Measurements from ENCODE around the gene TTC23.

The TTC23 gene

GRCh38 chr15:99249270-99249841 is at the start of gene TTC23:
Gene TTC23, minus strand, starts transcription at chr15:99249581. Its CDS starts 20,869 bp downstream, at chr15:99228712.
- in situ Hi-C loops (cut with MboI; ENCODE audit: low sequenced_read_pairs), result no loop called here

GRCh38 chr15:99296386-99296785 is 47.0 kb upstream of the TTC23 start:
- in situ Hi-C loops (cut with MboI; ENCODE audit: low sequenced_read_pairs), result no loop called here

- in situ Hi-C loops (cut with MboI; ENCODE audit: low sequenced_read_pairs), result no loop called here
Measured at GRCh38 chr15:99295840-99296239, 46.5 kb upstream of the TTC23 start.

GRCh38 chr15:99291643-99292042 is 42.3 kb upstream of the TTC23 start:
- in situ Hi-C loops (cut with MboI; ENCODE audit: low sequenced_read_pairs), result no loop called here

- in situ Hi-C loops (cut with MboI; ENCODE audit: low sequenced_read_pairs), result no loop called here
Measured at GRCh38 chr15:99283717-99284116, 34.3 kb upstream of the TTC23 start.

- in situ Hi-C loops (cut with MboI; ENCODE audit: low sequenced_read_pairs), result no loop called here
Measured at GRCh38 chr15:99282586-99282985, 33.2 kb upstream of the TTC23 start.

GRCh38 chr15:99282121-99282520 is 32.7 kb upstream of the TTC23 start:
- in situ Hi-C loops (cut with MboI; ENCODE audit: low sequenced_read_pairs), result no loop called here

GRCh38 chr15:99279827-99280226 is 30.4 kb upstream of the TTC23 start:
- in situ Hi-C loops (cut with MboI; ENCODE audit: low sequenced_read_pairs), result no loop called here

GRCh38 chr15:99279290-99279689 is 29.9 kb upstream of the TTC23 start:
- in situ Hi-C loops (cut with MboI; ENCODE audit: low sequenced_read_pairs), result no loop called here

GRCh38 chr15:99275525-99276128 is 26.2 kb upstream of the TTC23 start:
- in situ Hi-C loops (cut with MboI; ENCODE audit: low sequenced_read_pairs), result no loop called here

GRCh38 chr15:99275061-99275460 is 25.7 kb upstream of the TTC23 start:
- in situ Hi-C loops (cut with MboI; ENCODE audit: low sequenced_read_pairs), result no loop called here

- in situ Hi-C loops (cut with MboI; ENCODE audit: low sequenced_read_pairs), result no loop called here
Measured at GRCh38 chr15:99273801-99274200, 24.4 kb upstream of the TTC23 start.

GRCh38 chr15:99268431-99268830 is 19.1 kb upstream of the TTC23 start:
- in situ Hi-C loops (cut with MboI; ENCODE audit: low sequenced_read_pairs), result no loop called here

GRCh38 chr15:99267957-99268356 is 18.6 kb upstream of the TTC23 start:
- in situ Hi-C loops (cut with MboI; ENCODE audit: low sequenced_read_pairs), result no loop called here

GRCh38 chr15:99265541-99266070 is 16.2 kb upstream of the TTC23 start:
- in situ Hi-C loops (cut with MboI; ENCODE audit: low sequenced_read_pairs), result no loop called here

- in situ Hi-C loops (cut with MboI; ENCODE audit: low sequenced_read_pairs), result no loop called here
Measured at GRCh38 chr15:99264125-99264524, 14.7 kb upstream of the TTC23 start.

GRCh38 chr15:99257107-99257750 is 7.8 kb upstream of the TTC23 start:
- in situ Hi-C loops (cut with MboI; ENCODE audit: low sequenced_read_pairs), result no loop called here

GRCh38 chr15:99253381-99254090 is 4.2 kb upstream of the TTC23 start:
- in situ Hi-C loops (cut with MboI; ENCODE audit: low sequenced_read_pairs), result no loop called here

- in situ Hi-C loops (cut with MboI; ENCODE audit: low sequenced_read_pairs), result no loop called here
Measured at GRCh38 chr15:99252326-99252725, 2.9 kb upstream of the TTC23 start.

GRCh38 chr15:99250857-99251841 is 1.8 kb upstream of the TTC23 start, which contains the start of gene LRRC28:
Gene LRRC28, plus strand, starts transcription at chr15:99251481. Its CDS starts 4,477 bp downstream, at chr15:99255958.
- in situ Hi-C loops (cut with MboI; ENCODE audit: low sequenced_read_pairs), result no loop called here

Data from hTERT RPE-1 (cell line).